Mesenchymal stem cell (in vitro differentiated cells and primary cell): ENCODE results near the gene GABRR2.

Experiments
- DNase-seq: peaks from one replicate; pipeline ENCODE4 v3.0.0-alpha.2; 2013
- H2AFZ ChIP-seq: one replicate; pipeline ENCODE4 v1.6.1; 2013; ENCODE audit warnings: low read depth, mild to moderate bottlenecking, control low read depth, inconsistent platforms, low read length, moderate library complexity
- H2AK5ac ChIP-seq: 2 replicates; pipeline ENCODE4 v1.6.1; 2013; ENCODE audit warnings: low read length, moderate library complexity, mild to moderate bottlenecking, inconsistent platforms; ENCODE audit not compliant: severe bottlenecking
- H2BK120ac ChIP-seq: one replicate; pipeline ENCODE4 v1.6.1; 2013; ENCODE audit warnings: low read depth, mild to moderate bottlenecking, inconsistent platforms, low read length, moderate library complexity
- H2BK12ac ChIP-seq, 2 experiments: one replicate each; pipeline ENCODE4 v1.6.1; 2013; ENCODE audit warnings: inconsistent platforms in 2 of 2, low read length in 2 of 2, mild to moderate bottlenecking in 2 of 2, moderate library complexity in 2 of 2, control low read depth in 1 of 2
- H2BK15ac ChIP-seq: one replicate; pipeline ENCODE4 v1.6.1; 2013; ENCODE audit warnings: mild to moderate bottlenecking, low read depth, inconsistent platforms; ENCODE audit not compliant: poor library complexity, severe bottlenecking
- H2BK5ac ChIP-seq: 2 replicates; pipeline ENCODE4 v1.6.1; 2013; ENCODE audit warnings: low read depth, mild to moderate bottlenecking, low read length, control low read depth, inconsistent platforms; ENCODE audit not compliant: poor library complexity, severe bottlenecking
- H3K14ac ChIP-seq, 2 experiments: one replicate each; pipeline ENCODE4 v1.6.1; 2013; ENCODE audit warnings: inconsistent platforms in 2 of 2, low read length in 2 of 2, control low read depth in 1 of 2, mild to moderate bottlenecking in 1 of 2, moderate library complexity in 1 of 2
- H3K18ac ChIP-seq, 2 experiments: one replicate each; pipeline ENCODE4 v1.6.1; 2013; ENCODE audit warnings: inconsistent platforms in 2 of 2, low read length in 2 of 2, control low read depth in 1 of 2, low read depth in 1 of 2, mild to moderate bottlenecking in 1 of 2
- H3K23ac ChIP-seq, 2 experiments: one replicate each; pipeline ENCODE4 v1.6.1; 2013; ENCODE audit warnings: inconsistent platforms in 2 of 2, low read length in 2 of 2, mild to moderate bottlenecking in 2 of 2, moderate library complexity in 2 of 2, control low read depth in 1 of 2
- H3K27ac ChIP-seq: 2 replicates; pipeline ENCODE4 v1.5.1; 2013; ENCODE audit warnings: mild to moderate bottlenecking, moderate library complexity, low read length, control low read depth, inconsistent platforms; ENCODE audit not compliant: poor library complexity, severe bottlenecking
- H3K27me3 ChIP-seq, 2 experiments: 2 replicates each; pipeline versions ENCODE4 v1.6.1 to v1.7.0; 2013; ENCODE audit warnings: low read length in 2 of 2, mild to moderate bottlenecking in 2 of 2, moderate library complexity in 2 of 2, control low read depth in 1 of 2, inconsistent platforms in 1 of 2; ENCODE audit not compliant: control insufficient read depth in 1 of 2, insufficient read depth in 1 of 2
- H3K36me3 ChIP-seq, 2 experiments: 2 replicates each; pipeline versions ENCODE4 v1.6.1 to v1.7.0; 2013; ENCODE audit warnings: low read length in 2 of 2, control low read depth in 1 of 2, inconsistent platforms in 1 of 2, low read depth in 1 of 2, mild to moderate bottlenecking in 1 of 2; ENCODE audit not compliant: insufficient read depth in 2 of 2, control insufficient read depth in 1 of 2
- H3K4ac ChIP-seq, 2 experiments: one replicate each; pipeline ENCODE4 v1.6.1; 2013; ENCODE audit warnings: inconsistent platforms in 2 of 2, low read length in 2 of 2, mild to moderate bottlenecking in 2 of 2, moderate library complexity in 2 of 2, control low read depth in 1 of 2, low read depth in 1 of 2
- H3K4me1 ChIP-seq: 2 replicates; pipeline ENCODE4 v1.6.1; 2013; ENCODE audit warnings: low read depth, low read length, control low read depth; ENCODE audit not compliant: control insufficient read depth, insufficient read depth
- H3K4me2 ChIP-seq: 2 replicates; pipeline ENCODE4 v1.6.1; 2013; ENCODE audit warnings: low read length, mild to moderate bottlenecking, inconsistent platforms; ENCODE audit not compliant: poor library complexity, severe bottlenecking
- H3K4me3 ChIP-seq, 2 experiments: 2 replicates each; pipeline versions ENCODE4 v1.5.1 to v1.7.0; 2013; ENCODE audit warnings: low read length in 2 of 2, mild to moderate bottlenecking in 2 of 2, control low read depth in 1 of 2, low read depth in 1 of 2; ENCODE audit not compliant: insufficient read depth in 1 of 2
- H3K79me1 ChIP-seq: replicated peaks from 2 replicates; pipeline ENCODE4 v1.6.1; 2013; ENCODE audit warnings: mild to moderate bottlenecking, control low read depth, low read length, inconsistent platforms; ENCODE audit not compliant: poor library complexity, severe bottlenecking
- H3K9ac ChIP-seq: 2 replicates; pipeline ENCODE4 v1.7.0; 2013; ENCODE audit warnings: mild to moderate bottlenecking, low read length, moderate library complexity
- H3K9me3 ChIP-seq: 2 replicates; pipeline ENCODE4 v1.7.0; 2013; ENCODE audit warnings: mild to moderate bottlenecking, low read length; ENCODE audit not compliant: control insufficient read depth
- H4K8ac ChIP-seq: one replicate; pipeline ENCODE4 v1.6.1; 2013; ENCODE audit warnings: inconsistent platforms, mild to moderate bottlenecking, low read length, moderate library complexity
- H4K91ac ChIP-seq: one replicate; pipeline ENCODE4 v1.6.1; 2013; ENCODE audit warnings: mild to moderate bottlenecking, low read length, inconsistent platforms
- WGBS: methylation state at CpG from one replicate; pipeline ENCODE4 v1.1.7; 2013; ENCODE audit warnings: mixed read lengths; 5-methylcytosine and 5-hydroxymethylcytosine counted together

The GABRR2 gene

DNA sequence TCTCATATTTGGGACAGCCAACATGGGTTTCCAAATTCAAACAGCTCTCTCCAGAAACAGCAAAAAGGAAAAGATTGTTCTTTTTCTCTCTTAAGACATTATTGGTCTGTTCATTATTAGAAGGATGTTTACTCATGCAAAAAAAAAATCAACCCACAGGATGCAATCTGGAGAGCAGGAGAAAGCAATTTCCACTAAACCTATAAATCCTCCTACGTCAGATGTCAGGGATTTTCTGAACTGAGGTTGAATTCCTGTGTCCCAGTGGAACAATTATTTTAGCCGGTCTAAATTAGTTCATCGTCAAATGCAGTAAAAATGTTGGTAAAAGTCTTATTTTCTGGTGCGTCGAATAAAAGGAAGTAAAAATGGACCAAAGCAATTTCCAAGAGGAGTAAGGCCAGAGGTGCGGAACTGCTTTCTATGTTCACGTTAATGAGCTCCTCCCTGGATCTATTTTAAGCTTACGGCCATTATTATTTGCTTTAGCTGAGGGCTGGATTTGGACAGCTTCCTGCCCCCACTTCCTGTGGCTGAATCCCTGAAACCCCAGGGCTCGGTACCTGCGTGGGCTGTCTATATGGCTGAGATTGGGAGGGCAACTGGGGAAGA lies 97.7 kb downstream of the GABRR2 start, which contains the start of gene GABRR1:
Gene GABRR1 (minus strand): TSS at position 60 of the 612 bp plus-strand sequence. CDS start 36 bp downstream, at position 24.
- no peak within 1 kb of the TSS for H3K4me2 ChIP-seq
- H3K36me3 ChIP-seq: no peaks in the 10 kb centered on the region
- no peaks in the 10 kb centered on the region for H3K9me3 ChIP-seq
- H3K27me3 ChIP-seq: peaks cover 27 to 39% of the 10 kb centered on the region in 2 experiments
- H3K18ac ChIP-seq: no peak within 1 kb of the TSS
- H4K8ac ChIP-seq: no peak within 1 kb of the TSS
- no peak within 1 kb of the TSS for H2BK15ac ChIP-seq
- H2AK5ac ChIP-seq: no peak within 1 kb of the TSS
- H3K9ac ChIP-seq: no peak within 1 kb of the TSS
- no peak within 1 kb of the TSS for H2AFZ ChIP-seq
- no peak within 1 kb of the TSS for H2BK12ac ChIP-seq
- H3K4me1 ChIP-seq: peaks cover 2% of the 10 kb centered on the region
- no peak within 1 kb of the TSS for H3K27ac ChIP-seq
- no peak within 1 kb of the TSS for H2BK120ac ChIP-seq
- 41% methylated on average over 10 of the region's 10 CpGs for WGBS
- no peak within 1 kb of the TSS for H2BK5ac ChIP-seq
- no peak within 1 kb of the TSS for H3K4me3 ChIP-seq
- no peak within 1 kb of the TSS for H4K91ac ChIP-seq
- DNase-seq: no peak
- H3K23ac ChIP-seq: no peak within 1 kb of the TSS
- H3K4ac ChIP-seq: no peak within 1 kb of the TSS
- H3K79me1 ChIP-seq: no peaks in the 10 kb centered on the region
- H3K14ac ChIP-seq: no peak within 1 kb of the TSS

DNA sequence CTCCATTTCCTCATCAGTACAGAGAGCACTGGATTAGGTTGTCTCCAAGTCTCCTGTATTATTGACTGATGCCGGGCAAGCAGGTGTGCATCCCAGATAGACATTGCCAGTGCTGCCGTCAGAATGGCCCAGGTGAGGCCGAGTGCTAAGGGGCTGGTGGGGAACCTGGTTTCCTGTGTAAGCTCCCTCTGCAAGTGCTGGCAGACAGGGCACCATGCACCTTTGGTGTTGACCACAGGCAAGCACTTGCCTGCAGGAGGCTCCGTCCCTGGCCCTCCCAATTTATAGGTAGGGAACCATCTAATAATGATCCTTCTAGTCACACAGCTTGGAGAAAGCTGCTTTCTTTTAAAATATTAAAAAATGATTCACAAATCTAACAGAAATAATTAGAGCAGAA lies 98.7 kb downstream of the GABRR2 start:
- Histone ChIP-seq H2AFZ (no peak overlapping the region), H3K4ac (no peak overlapping the region), H2BK120ac (no peak overlapping the region), H3K9me3 (no peaks in the 10 kb centered on the region), H3K36me3 (no peaks in the 10 kb centered on the region), H2BK15ac (no peak overlapping the region), H3K4me2 (no peak overlapping the region), H3K18ac (no peak overlapping the region), H3K27ac (no peak overlapping the region), H3K9ac (no peak overlapping the region), H3K4me3 (no peak overlapping the region), H4K8ac (no peak overlapping the region), H2AK5ac (no peak overlapping the region), H2BK12ac (no peak overlapping the region), H3K27me3 (peaks cover 29 to 45% of the 10 kb centered on the region in 2 experiments), H3K23ac (no peak overlapping the region), H3K14ac (no peak overlapping the region), H2BK5ac (no peak overlapping the region), H3K79me1 (no peaks in the 10 kb centered on the region), H3K4me1 (peaks cover 2% of the 10 kb centered on the region), H4K91ac (no peak overlapping the region)
- WGBS: 79% methylated on average over 3 of the region's 4 CpGs
- DNase-seq: no peak

DNA sequence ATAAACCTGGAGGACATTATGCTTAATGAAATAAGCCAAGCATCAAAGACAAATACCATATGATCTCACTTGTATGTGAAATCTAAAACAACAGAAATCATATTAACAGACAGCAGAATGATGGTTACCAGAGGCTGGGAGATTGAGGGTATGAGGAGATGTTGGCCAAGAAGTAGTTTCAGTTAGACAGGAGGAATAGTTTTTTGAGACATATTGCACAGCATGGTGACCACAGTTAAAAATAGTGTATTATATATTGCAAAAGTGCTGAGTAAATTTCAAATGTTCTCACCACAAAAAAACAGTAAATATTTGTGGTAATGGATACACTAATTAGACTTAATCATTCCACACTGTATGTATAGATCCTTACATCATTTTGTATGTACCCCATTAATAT lies 99.7 kb downstream of the GABRR2 start:
- Histone ChIP-seq H3K9me3 (no peaks in the 10 kb centered on the region), H3K18ac (no peak overlapping the region), H3K4me2 (no peak overlapping the region), H3K27me3 (peaks cover 36 to 52% of the 10 kb centered on the region in 2 experiments), H3K79me1 (no peaks in the 10 kb centered on the region), H3K36me3 (no peaks in the 10 kb centered on the region), H3K4me1 (peaks cover 2% of the 10 kb centered on the region), H3K14ac (no peak overlapping the region), H2BK5ac (no peak overlapping the region), H3K4me3 (no peak overlapping the region), H2AK5ac (no peak overlapping the region), H3K9ac (no peak overlapping the region), H2BK15ac (no peak overlapping the region), H4K91ac (no peak overlapping the region), H4K8ac (no peak overlapping the region), H3K4ac (no peak overlapping the region), H2BK12ac (no peak overlapping the region), H3K27ac (no peak overlapping the region), H2AFZ (no peak overlapping the region), H3K23ac (no peak overlapping the region), H2BK120ac (no peak overlapping the region)
- DNase-seq: no peak

DNA sequence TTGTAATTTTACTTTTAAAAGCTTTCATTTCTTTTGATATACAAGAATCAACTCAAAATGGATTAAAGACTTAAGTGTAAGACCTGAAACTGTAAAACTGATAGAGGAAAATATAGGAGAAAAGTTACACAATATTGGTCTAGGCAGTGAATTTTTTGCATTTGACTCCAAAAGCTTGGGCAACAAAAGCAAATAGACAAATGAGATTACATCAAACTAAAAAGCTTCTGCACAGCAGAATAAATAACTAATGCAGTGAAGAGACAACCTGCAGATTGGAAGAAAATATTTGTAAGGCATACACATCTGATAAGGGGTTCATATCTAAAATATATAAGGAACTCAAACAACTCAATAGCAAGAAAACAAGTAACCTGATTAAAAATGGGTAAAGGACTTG lies 100.9 kb downstream of the GABRR2 start:
- Histone ChIP-seq H3K27ac (no peak overlapping the region), H3K18ac (no peak overlapping the region), H2BK5ac (no peak overlapping the region), H2AFZ (no peak overlapping the region), H3K4me1 (peaks cover 2% of the 10 kb centered on the region), H4K8ac (no peak overlapping the region), H3K9me3 (no peaks in the 10 kb centered on the region), H3K79me1 (no peaks in the 10 kb centered on the region), H2AK5ac (no peak overlapping the region), H2BK12ac (no peak overlapping the region), H2BK15ac (no peak overlapping the region), H3K27me3 (peaks cover 36 to 52% of the 10 kb centered on the region in 2 experiments), H3K36me3 (no peaks in the 10 kb centered on the region), H3K4me2 (no peak overlapping the region), H3K23ac (no peak overlapping the region), H2BK120ac (no peak overlapping the region), H3K14ac (no peak overlapping the region), H3K4me3 (no peak overlapping the region), H3K9ac (no peak overlapping the region), H4K91ac (no peak overlapping the region), H3K4ac (no peak overlapping the region)
- no peak for DNase-seq
